CD4-positive, alpha-beta T cell treated with Interleukin-6 at 100 ng/mL for 8 hours (primary cell): Measurements from ENCODE around the gene KCNN4.
"Not testable (repeated sequence)": the region's sequence is repeated elsewhere in the genome, so short reads cannot be mapped to it uniquely, and the experiment has no call there.

Experiments
- DNase-seq: peaks from one replicate; pipeline ENCODE4 v3.0.0-alpha.2; 2020; ENCODE audit warnings: mixed read lengths, low spot score

Gene KCNN4

DNA sequence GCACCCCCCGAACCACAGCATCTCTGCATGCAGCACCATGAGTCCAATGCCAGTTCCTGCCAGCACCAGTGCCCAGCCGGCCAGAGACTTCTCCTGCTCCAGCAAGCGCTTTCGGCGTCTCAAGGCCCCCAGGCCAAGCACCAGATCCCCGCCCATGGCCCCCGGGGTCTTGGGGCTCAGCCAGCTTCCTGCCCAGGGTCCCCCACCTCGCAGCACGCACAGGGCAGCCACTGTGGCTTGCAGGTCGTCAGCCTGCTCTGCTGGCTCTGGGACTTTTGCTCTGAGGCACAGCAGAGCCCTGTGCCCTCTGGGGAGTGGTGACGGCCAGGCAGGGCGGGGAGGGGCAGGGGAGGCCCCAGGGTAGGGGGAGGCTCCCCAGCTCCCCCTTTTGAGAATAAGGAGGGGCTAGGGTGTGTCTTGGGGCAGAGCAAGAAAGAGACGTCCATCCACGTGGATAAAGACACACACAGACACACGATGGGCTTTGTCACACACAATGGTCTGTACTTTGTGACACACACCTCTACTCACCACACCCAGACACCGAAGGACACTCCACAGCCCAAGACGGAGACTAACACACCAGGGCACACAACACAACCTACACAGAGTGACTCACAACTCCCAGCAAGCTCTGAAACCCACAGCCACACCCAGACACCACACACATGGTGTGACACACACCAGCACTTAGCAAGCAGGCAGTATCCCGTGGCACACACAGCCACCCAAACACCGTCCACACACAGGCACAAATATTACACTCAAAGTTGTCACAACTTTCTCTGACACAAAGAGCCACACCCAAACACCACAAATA, at the start of gene KCNN4:
Gene KCNN4, minus strand, starts transcription at position 268 of the 820 bp plus-strand sequence. Its CDS starts 112 bp downstream, at position 156.
- peak; percentile 63 for DNase-seq

DNA sequence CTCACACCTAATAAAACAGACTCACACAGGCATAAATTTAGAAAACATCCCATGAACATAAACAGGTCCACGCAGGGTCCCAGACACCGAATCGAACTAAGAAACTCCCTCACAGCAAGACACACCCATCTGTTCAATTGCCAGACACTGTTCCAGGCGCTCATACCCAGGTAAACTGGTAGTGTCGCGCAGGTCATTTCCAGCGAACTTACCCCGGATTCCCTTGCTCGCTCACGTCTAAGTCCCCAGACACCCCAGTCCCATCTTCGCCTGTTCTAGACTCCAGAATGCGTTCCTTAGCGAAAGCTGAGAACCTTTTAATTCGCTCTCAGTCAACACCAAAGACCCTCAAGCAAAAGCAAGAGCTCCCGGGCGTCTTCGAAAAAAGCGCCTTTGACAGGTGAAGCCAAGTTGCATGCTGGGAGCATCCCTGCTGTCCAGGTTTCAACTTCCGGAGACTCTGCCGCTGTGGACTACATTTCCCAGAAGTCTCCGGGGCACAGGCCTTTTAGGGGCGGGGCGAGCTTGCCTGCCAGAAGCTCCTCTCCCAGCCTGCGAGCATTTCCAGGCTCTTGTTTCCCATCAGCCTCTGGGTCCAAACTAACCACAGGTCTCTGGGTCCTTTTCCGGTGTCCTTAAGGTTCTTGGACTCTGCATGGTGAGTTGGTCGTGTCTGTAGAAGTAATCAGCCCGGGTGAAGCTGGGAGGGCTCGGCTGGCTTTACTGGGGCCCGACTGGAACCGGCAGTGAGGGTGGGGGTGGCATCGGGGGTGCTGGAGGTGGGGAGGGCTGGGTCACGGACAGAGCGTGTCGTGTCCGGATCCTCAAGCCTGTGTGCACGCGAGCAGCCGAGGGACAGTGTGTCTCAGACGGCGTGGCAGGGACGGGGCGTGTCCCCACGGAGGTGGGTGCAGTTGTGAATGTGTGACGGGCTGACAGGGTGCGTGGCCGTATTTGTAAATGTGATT, 46.3 kb upstream of the KCNN4 start, which contains the start of gene ZNF283:
Gene ZNF283, plus strand, starts transcription at position 535 of the 968 bp plus-strand sequence. CDS start 6,184 bp downstream, outside the sequence.
- DNase-seq, result peak; percentile 84

DNA sequence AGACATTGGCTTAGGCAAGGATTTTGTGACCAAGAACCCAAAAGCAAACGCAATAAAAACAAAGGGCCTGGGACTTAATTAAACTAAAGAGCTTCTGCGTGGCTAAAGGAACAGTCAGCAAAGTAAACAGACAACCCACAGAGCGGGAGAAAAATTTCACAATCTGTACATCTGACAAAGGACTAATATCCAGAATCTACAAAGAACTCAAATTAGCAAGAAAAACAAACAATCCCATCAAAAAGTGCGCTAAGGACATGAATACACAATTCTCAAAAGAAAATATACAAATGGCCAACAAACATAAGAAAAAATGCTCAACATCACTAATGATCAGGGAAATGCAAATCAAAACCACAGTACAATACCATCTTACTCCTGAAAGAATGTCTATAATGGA, 43.8 kb upstream of the KCNN4 start:
- DNase-seq, result not testable (repeated sequence)

DNA sequence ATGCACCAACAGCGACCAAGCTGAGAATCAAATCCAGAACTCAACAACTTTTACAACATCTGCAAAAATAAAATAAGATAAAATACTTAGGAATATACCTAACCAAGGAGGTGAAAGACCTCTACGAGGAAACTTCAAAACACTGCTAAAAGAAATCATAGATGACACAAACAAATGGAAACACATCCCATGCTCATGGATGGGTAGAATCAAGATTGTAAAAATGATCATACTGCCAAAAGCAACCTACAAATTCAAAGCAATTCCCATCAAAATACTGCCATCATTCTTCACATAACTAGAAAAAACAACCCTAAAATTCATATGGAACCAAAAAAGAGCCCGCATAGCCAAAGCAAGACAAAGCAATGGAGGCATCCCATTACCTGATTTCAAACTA, 43.1 kb upstream of the KCNN4 start:
- not testable (repeated sequence) for DNase-seq

DNA sequence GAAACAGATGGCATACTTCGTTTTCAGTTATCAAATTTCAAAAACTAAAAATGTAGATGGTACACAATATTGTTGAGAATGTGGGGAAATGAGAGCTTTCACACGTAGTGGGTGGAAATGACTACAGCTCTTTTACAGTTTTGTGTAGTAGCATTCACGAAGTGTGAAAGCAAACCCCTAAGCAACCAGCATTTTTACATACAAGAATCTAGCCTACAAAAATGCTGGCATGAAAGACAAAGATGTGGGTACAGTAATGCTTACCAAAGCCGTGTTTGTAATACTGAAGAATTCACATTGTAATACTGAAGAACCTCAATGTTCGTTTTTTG, 40.1 kb upstream of the KCNN4 start:
- no peak for DNase-seq

DNA sequence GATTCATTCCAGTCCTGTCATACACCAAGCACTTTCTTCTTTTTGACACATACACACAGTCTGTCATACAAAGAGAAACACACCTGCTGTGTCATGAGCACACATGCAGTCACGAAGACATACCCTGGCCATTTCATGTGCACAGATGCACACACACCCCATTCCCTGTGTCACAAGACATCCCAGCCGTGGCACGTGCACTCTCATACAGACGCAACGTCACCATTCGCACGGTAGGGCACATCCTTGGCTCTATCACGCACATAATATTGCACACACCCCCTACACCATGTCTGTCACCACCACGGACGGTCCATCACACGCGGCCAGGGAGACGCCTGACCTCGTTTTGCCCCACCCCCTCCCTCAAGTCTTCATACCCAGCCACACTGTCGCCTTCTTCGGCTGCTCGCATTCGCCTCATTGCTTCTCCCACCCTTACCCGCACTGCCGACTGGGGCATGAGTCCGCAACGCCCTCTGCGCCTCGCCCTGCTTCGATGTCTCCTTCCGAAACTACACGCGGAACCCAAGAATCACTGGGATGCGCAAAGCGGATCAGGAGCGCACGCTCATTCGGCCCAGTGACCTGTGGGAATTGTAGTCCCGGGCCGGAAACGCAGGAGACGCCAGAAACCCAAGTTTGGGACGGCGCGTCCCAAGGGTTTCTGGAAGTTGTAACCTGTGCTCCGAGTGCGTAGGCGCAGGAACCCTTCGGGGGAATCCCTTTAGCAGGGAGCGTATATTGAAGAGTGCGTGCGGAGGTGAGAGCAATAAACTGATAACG, 39.5 kb upstream of the KCNN4 start:
- DNase-seq, result peak; percentile 4

DNA sequence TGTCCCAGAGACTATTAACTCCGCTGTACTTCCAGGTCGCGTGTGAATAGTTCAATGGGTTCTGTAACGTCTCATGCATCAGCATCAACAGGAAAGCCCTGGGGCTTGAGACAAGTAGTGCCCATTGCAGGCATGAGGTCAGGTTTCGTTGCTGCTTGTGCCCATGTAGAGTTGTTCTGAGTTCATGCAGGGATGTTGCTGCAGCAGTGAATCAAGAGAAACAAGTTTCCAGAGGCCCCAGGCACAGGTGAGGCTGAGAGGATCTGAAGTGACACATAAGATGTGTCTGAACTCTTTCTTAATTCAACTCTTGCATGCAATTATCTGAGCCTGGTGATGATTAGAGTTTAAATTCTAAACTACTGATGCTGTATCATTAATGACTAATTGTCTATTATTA, 37.7 kb upstream of the KCNN4 start:
- no peak for DNase-seq

DNA sequence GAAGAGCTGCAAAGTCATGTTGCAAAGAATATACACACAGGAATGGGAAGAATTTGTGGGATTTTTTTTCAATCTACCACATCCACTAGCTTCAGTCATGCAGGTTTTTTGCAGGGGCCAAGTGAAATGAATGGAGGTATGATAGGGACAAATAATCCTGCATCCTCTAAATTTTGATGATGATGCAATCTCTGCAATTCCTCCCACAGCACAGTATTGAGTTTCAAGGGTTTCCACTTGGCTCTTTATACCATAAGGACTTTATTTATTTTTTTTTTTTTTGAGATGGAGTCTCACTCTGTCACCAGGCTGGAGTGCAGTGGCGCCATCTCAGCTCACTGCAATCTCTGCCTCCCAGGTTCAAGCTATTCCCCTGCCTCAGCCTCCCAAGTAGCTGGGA, 36.7 kb upstream of the KCNN4 start:
- not testable (repeated sequence) for DNase-seq

DNA sequence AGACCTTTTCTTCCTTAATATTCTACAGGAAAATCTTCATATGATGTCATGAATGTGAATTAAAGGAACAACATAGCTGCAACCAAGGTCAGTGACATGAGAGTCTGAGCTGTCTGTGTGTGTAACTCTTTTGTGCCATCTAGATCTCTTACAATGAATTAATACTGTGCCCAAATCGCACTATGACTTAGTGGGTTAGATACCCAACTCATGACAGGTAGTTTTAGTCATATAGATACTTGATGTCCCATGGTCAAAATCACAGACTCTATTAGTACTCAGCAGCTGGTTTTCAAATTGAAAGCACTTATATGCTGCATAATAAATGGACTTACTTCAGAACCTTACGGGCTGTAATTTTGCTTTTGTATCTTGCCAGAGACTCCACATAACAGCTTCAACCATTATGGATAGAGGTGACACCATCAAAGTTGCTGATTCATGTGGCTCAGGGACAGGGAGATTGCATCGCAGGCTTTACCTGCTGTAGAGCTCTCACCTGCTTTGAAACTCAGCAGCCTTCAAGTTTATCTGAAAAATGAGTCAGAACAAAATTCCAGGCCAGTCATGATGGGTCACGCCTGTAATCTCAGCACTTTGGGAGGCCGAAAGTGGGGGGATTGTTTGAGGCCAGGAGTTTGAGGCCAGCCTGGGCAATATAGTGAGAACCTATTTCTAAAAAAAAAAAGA, 34.0 kb upstream of the KCNN4 start:
- no peak for DNase-seq

DNA sequence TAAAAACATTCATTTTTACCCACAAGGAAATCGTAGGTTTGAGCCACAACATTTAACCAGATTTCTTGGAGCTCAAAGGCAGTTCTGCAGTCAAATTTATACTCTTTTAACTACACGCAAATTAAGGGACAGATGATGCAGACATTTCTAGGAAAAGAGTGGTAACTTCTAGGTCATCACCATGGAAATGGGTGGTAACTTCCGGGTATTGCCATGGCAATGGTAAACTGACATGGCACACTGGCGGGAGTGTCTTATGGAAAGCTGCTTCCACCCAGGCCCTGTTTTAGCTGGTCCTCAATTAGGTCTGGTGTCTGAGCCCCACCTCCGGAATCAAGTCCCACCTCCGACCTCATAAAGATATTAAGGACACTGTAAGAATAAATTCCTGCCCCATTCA, 31.9 kb upstream of the KCNN4 start:
- no peak for DNase-seq

DNA sequence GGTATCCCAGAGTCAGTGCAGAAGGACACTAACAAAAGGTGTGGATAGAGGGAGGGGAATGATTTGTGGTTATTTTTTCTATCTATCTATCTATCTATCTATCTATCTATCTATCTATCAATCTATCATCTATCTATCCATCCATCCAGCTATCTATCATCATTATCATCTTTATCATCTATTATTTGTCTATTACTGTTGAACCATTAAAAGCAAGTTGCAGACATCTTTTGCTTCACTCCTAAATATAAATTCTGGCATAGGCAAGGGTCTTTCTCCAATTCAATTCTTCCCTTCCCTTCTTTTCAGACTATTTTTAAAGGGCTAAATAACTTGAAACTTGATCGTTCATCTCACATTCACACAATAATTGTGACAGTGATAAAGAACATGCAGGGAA, 31.5 kb upstream of the KCNN4 start:
- DNase-seq, result no peak

DNA sequence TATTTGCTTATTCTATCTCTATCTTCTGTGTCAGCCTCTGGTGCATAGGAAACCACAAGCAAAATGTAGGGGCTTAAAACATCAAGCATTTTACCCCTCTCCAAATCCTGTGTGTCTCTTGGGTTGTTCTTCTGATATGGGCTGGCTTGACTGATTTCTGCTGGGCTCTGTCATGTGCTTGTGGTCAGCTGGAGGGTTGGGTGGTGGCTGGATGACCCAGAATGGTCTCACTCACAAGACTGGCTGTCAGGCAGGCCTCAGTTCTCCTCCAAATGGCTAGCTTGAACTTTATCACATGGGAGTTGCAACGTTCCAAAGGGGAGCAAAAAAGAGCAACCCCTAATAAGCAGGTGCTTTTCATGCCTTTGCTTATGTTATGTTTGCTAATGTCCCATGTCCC, 31.1 kb upstream of the KCNN4 start:
- no peak for DNase-seq

DNA sequence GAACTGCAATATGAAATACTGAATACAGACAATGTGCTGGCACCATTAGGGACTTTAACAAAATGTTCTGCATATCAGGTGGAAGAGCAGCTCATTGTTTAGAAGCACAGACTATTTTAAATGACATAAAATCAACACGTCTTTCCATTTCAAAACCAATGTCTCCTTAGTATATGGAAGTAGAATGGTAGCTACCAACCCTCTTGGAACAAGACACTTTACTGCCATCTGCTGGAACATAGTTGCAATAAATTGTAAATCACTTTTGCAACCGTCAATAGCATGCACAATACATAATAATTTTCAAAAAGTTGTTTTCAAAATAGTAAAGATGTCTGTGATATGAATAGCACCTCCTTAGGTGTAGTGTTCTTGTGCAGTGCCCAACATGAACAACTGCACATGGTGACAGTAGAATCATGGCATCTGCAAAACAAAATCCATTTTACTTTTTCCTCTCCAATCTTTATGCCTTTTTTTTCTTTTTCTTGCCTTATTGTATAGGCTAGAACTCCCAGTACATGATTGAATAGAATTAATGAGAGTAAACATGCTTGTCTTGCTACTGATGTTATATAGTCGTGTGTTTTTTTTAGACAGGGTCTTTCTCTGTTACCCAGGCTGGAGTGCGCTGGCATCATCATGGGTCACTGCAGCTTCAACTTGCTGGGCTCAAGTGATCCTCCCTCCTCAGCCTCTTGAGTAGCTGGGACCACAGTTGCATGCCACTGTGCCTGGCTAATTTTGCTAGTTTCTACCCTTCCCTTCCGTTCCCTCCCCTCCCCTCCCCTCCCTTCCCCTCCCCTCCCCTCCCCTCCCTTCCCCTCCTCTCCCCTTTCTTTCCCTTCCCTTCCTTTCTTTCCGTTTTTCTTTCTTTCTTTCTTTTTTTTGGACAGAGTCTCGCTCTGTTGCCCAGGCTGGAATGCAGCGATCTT, 29.3 kb upstream of the KCNN4 start:
- DNase-seq, result peak; percentile 54

DNA sequence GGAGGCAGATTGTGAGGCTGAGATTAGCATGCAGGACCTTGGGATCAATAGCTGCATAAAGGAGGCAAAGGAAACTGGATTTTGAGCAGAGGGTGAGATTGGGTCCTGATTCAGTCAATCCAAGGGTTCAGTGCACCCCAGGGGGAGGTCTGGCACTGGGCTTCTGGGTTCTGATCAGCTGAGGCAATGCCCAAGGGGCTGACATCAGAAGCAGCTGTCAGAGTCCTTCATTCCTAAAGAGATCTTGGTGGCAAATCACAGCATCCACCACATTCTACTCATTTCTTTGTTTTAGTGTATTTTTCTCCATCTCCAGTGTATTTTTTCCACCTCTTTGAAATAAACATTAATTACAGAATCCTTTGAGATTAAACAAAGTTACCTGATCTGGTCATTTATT, 26.9 kb upstream of the KCNN4 start:
- no peak for DNase-seq

DNA sequence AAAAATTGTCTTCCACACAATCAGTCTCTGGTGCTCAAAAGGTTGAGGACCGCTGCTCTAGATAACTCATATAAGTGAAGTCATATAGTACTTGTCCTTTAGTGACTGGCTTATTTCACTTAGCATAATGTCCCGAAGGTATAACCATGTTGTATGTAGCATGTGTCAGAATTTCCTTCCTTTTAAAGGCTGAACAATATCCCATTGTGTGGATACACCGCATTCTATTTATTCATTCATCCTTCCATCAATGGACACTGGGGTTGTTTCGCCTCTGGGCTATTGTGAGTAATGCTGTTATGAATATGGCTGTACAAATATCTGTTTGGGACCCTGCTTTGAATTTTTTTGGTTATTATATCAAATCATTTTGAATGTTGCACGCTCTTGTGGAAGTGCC, 26.1 kb upstream of the KCNN4 start:
- DNase-seq, result no peak

DNA sequence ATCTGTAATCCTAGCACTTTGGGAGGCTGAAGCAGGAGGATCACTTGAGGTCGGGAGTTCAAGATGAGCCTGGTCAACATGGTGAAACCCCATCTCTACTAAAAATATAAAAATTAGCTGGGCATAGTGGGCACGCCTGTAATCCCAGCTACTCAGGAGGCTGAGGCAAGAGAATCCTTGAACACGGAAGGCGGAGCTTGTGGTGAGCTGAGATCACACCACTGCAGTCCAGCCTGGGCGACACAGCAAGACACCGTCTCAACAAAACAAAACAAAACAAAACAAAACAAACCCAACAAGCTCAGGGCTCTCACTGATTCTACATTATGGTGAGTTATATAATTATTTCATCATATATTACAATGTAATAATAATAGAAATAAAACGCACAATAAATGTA, 25.6 kb upstream of the KCNN4 start:
- not testable (repeated sequence) for DNase-seq

DNA sequence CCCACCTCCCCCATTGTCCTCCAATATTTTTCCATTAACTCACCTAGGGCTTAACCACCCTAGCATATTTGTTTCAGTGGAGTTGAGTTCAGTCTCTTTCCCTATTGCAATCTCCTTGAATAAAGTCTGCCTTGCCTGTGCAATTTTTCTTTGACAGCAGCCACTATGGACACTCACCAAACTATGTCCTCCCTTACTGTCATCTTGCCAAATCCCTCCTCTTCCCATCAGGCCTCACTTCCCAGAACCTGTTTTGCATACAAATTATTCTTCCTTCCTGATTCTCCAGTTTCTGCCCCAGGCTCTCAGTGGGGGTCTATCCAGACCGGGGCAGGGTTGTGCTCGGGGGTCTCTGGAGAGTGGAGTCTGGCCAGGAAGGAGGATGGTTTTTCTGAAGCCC, 23.7 kb upstream of the KCNN4 start:
- no peak for DNase-seq

DNA sequence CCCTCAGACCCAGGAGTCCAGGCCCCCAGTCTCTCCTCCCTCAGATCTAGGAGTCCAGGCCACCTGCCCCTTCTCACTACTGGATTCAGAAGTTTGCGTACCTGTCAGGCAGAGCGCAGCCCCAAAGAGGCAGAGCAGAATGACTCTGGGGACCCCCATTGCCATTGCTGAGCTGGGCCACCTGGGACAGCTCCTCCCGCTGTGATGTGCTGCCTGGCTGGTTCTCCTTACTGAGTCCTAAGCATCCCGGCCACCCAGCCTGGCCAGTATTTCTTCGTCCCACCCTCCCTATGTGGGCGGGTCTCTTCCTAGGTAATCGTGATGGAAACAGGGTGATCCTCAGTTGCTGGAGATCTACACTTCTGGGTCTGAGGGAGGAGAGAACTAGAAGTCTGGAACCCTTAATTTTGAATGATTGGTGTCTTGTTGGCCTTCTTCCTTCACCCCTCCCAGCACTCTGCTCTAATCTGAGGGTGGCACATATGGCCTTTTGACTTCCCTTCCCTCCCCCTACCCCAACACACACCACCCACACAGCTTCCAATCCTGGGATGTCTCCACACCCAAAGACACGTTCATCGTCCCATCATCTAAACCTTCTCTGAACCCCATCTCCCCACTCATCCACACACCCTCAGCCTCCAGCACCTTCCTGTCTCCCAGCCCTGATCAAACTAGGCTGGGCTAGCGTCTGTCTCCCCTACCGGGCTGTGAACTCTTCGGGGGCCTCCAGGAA, 21.6 kb upstream of the KCNN4 start, which contains the start of gene LYPD5:
Gene LYPD5, minus strand, starts transcription at position 232 of the 736 bp plus-strand sequence. Its CDS starts 67 bp downstream, at position 165.
- DNase-seq, result no peak

DNA sequence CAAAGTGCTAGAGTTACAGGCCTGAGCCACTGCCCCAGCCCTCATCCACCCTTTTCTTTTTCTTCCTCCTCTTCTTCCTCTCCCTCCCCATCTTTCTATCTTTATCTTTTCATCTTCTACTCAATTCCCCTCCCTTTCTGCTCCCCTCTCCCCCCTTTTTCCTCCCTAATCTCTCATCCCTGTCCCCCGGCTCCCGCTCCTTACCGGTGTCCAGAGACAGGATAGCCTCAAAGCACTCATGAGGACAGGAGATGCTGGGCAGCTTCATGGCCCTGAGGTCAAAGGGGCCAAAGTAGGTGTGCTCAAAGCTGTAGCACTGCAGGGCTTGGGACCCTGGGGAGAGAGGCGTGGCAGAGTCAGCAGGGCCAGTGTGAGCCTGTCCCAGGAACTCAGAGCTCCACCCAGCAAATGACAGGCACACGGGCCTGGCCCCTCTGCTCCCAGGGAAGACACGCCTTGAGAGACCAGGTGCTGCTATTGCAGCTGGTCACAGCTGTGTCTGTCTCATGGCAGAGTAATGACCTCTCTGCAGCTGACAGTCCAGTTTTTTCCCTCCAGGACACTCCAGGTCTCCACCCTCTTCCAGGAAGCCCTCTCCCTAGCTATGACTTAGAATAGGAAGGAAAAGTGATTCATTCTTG, 18.8 kb upstream of the KCNN4 start:
- DNase-seq, result no peak
